Neural cell (in vitro differentiated cells): ENCODE data around the gene ENO3. TPM values are rescaled to one million over a fixed set of nuclear protein-coding genes. Genes with fewer than 3 reads are reported as not detected.

Experiments used
- H2AFZ ChIP-seq: fragments of 200-600, 300-800 bp; sonication (generic), shearing (Covaris generic); 2 replicates; pipeline ENCODE4 v1.6.0; 2014; ENCODE audit warnings: low read depth, mild to moderate bottlenecking, antibody characterized with exemption, low read length, moderate library complexity
- H3F3A ChIP-seq: fragments of 200-600 bp; shearing (Covaris generic); 2 replicates; pipeline ENCODE4 v1.6.1; 2016; ENCODE audit warnings: mild to moderate bottlenecking, moderate library complexity, mixed read lengths, antibody characterized with exemption, low read length; ENCODE audit not compliant: insufficient read depth, poor library complexity, severe bottlenecking
- H3K27ac ChIP-seq: fragments of 200-600, 300-800 bp; sonication (generic), shearing (Covaris generic); 2 replicates; pipeline ENCODE4 v1.5.1; 2014; ENCODE audit warnings: mild to moderate bottlenecking, low read length, moderate library complexity
- H3K27me3 ChIP-seq: fragments of 300-800, 200-600 bp; sonication (generic), shearing (Covaris generic); 2 replicates; pipeline ENCODE4 v1.6.0; 2014; ENCODE audit warnings: mild to moderate bottlenecking, low read depth, low read length, moderate library complexity; ENCODE audit not compliant: insufficient read depth
- H3K36me3 ChIP-seq: fragments of 300-800, 200-600 bp; sonication (generic), shearing (Covaris generic); 2 replicates; pipeline ENCODE4 v1.5.1; 2014; ENCODE audit warnings: mild to moderate bottlenecking, antibody characterized with exemption, low read length, moderate library complexity; ENCODE audit not compliant: insufficient read depth
- H3K4me2 ChIP-seq: fragments of 300-800, 200-600 bp; sonication (generic), shearing (Covaris generic); 2 replicates; pipeline ENCODE4 v1.6.0; 2014; ENCODE audit warnings: mild to moderate bottlenecking, low read length
- H3K4me3 ChIP-seq: fragments of 300-800, 200-600 bp; sonication (generic), shearing (Covaris generic); 2 replicates; pipeline ENCODE4 v1.5.1; 2014; ENCODE audit warnings: mild to moderate bottlenecking, low read length, moderate library complexity
- H3K79me2 ChIP-seq: fragments of 200-600 bp; shearing (Covaris generic); replicated peaks from 2 replicates; pipeline ENCODE4 v1.6.0; 2014; ENCODE audit warnings: mild to moderate bottlenecking, low read length, moderate library complexity; ENCODE audit not compliant: insufficient read depth
- H3K9ac ChIP-seq: fragments of 300-800, 200-600 bp; sonication (generic), shearing (Covaris generic); 2 replicates; pipeline ENCODE4 v1.6.1; 2016; ENCODE audit warnings: mild to moderate bottlenecking, low read length, mixed read lengths
- H3K9me2 ChIP-seq: fragments of 200-600 bp; shearing (Covaris generic); 2 replicates; pipeline ENCODE4 v1.6.1; 2016; ENCODE audit warnings: mild to moderate bottlenecking, low read length, mixed read lengths; ENCODE audit not compliant: insufficient read depth
- H3K9me3 ChIP-seq: fragments of 200-600, 300-800 bp; sonication (generic), shearing (Covaris generic); 2 replicates; pipeline ENCODE4 v1.6.1; 2016; ENCODE audit warnings: mild to moderate bottlenecking, mixed run types, low read length, moderate library complexity, mixed read lengths
- H4K20me1 ChIP-seq: fragments of 200-600 bp; shearing (Covaris generic); 2 replicates; pipeline ENCODE4 v1.6.1; 2016; ENCODE audit warnings: mild to moderate bottlenecking, mixed run types; ENCODE audit not compliant: insufficient read depth
- CTCF ChIP-seq: fragments of 450-650 bp; IDR thresholded peaks from 2 replicates; pipeline ENCODE4 v1.5.1; 2014; ENCODE audit warnings: antibody characterized with exemption, mild to moderate bottlenecking, moderate library complexity; ENCODE audit not compliant: poor library complexity, severe bottlenecking
- EP300 ChIP-seq: fragments of 450-650 bp; conservative IDR thresholded peaks from 2 replicates; pipeline ENCODE4 v1.6.1; 2014; ENCODE audit warnings: antibody characterized with exemption, mild to moderate bottlenecking, moderate library complexity; ENCODE audit not compliant: poor library complexity, severe bottlenecking
- EZH2 ChIP-seq: fragments of 200-600, 300-800 bp; shearing (Covaris generic), sonication (generic); IDR thresholded peaks from 2 replicates; pipeline ENCODE4 v1.6.1; 2014; ENCODE audit warnings: antibody characterized with exemption, low read length, borderline replicate concordance, mild to moderate bottlenecking; ENCODE audit not compliant: insufficient read depth, poor library complexity, severe bottlenecking
- MXI1 ChIP-seq: fragments of 450-650 bp; conservative IDR thresholded peaks from 2 replicates; pipeline ENCODE4 v1.6.1; 2014; ENCODE audit warnings: antibody characterized with exemption, mild to moderate bottlenecking; ENCODE audit not compliant: poor library complexity, severe bottlenecking
- POLR2AphosphoS5 ChIP-seq: IDR thresholded peaks from 2 replicates; pipeline ENCODE4 v1.6.1; 2012
- RAD21 ChIP-seq: fragments of 450-650 bp; conservative IDR thresholded peaks from 2 replicates; pipeline ENCODE4 v1.6.1; 2014; ENCODE audit warnings: antibody characterized with exemption, mild to moderate bottlenecking, moderate library complexity
- REST ChIP-seq: IDR thresholded peaks from 2 replicates; pipeline ENCODE4 v1.6.1; 2012; ENCODE audit warnings: borderline replicate concordance
- SMC3 ChIP-seq: fragments of 450-650 bp; conservative IDR thresholded peaks from 2 replicates; pipeline ENCODE4 v1.6.1; 2014; ENCODE audit warnings: antibody characterized with exemption, mild to moderate bottlenecking, moderate library complexity; ENCODE audit not compliant: poor library complexity
- polyA plus RNA-seq: library from polyadenylated mRNA; depleted of rRNA; stranded (reverse); fragments of >200 nt; gene quantifications from 2 replicates; pipeline ENCODE4 v1.2.3, GENCODE V29; 2014

The ENO3 gene
- polyA plus RNA-seq, 1 donor from 2014 or later, result 2.3 TPM

- Histone ChIP-seq H3K27me3 (peaks cover 2% of the 10 kb centered on the region), H3K9me2 (no peaks in the 10 kb centered on the region), H3K36me3 (no peaks in the 10 kb centered on the region), H3K4me3 (no peak overlapping the region), H2AFZ (no peak overlapping the region), H4K20me1 (no peaks in the 10 kb centered on the region), H3K27ac (no peak overlapping the region), H3K9me3 (no peaks in the 10 kb centered on the region), H3K9ac (no peak overlapping the region), H3K4me2 (no peak overlapping the region), H3K79me2 (peaks cover 16% of the 10 kb centered on the region), H3F3A (no peaks in the 10 kb centered on the region)
- TF ChIP-seq EP300 (no peak), RAD21 (no peak), EZH2 (no peak), POLR2AphosphoS5 (no peak), MXI1 (no peak), CTCF (no peak), SMC3 (no peak), REST (no peak)
Observed at GRCh38 chr17:4944554-4945175, 6.3 kb upstream of the ENO3 start.

- Histone ChIP-seq H3K36me3 (no peaks in the 10 kb centered on the region), H3K4me2 (no peak overlapping the region), H3K27me3 (peaks cover 3% of the 10 kb centered on the region), H3K9ac (no peak overlapping the region), H2AFZ (no peak overlapping the region), H3K79me2 (peaks cover 16% of the 10 kb centered on the region), H3K9me2 (no peaks in the 10 kb centered on the region), H3K9me3 (no peaks in the 10 kb centered on the region), H3K27ac (no peak overlapping the region), H4K20me1 (no peaks in the 10 kb centered on the region), H3K4me3 (no peak overlapping the region), H3F3A (no peaks in the 10 kb centered on the region)
- TF ChIP-seq CTCF, result no peak
- no peak for TF ChIP-seq RAD21
Observed at GRCh38 chr17:4945176-4945943, 5.6 kb upstream of the ENO3 start.
